ENCODE data around the gene GHDC.
A peak's percentile ranks its signal among the peaks of the same experiment; 100 is the strongest.
"Not testable (repeated sequence)": the region's sequence is repeated elsewhere in the genome, so short reads cannot be mapped to it uniquely, and the experiment has no call there.

The GHDC gene

DNA sequence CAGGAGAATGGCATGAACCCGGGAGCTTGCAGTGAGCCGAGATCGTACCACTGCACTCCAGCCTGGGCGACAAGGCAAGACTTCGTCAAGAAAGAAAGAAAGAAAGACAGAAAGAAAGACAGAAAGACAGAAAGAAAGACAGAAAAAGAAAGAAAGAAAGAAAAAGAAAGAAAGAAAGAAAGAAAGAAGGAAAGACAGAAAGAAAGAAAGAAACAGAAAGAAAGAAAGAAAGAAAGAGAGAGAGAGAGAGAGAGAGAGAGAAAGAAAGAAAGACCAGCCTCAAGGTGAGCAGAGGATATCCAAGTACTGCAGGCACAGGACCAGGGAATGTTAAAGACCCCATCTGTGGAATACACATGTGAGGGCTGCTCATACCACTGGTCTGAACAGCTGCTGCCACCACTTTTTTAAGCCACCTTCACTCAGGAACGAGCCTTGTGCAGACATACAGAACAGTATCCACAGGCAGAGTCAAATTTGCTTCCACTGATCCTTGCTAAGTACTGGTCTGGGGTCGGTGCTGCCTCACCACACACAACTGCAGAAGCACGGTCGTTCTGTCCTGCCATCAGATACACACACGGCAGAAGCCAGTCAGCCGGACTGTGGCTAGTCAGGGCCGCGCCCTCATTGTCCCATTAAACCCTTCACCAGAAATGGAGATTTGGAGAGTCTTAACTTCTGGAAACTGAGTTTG lies 47.2 kb downstream of the GHDC start:
- no peak for DNase-seq (ENCODE audit: low read depth)

DNA sequence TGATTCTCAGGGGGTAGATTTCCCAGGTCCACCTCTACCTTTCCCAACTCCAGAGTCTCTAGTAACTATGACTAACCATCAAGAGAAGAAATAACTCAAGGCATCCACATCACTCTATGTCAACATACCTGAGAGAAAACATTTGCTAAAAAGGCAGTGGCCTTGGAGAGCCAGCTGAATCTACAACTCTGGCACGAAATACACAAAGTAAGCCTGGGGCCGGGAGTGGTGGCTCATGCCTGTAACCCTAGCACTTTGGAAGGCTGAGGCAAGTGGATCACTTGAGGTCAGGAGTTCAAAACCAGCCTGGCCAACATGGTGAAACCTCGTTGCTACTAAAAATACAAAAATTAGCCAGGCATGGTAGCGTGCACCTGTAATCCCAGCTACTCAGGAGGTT lies 51.2 kb downstream of the GHDC start:
- not testable (repeated sequence) for DNase-seq (ENCODE audit: low read depth)

DNA sequence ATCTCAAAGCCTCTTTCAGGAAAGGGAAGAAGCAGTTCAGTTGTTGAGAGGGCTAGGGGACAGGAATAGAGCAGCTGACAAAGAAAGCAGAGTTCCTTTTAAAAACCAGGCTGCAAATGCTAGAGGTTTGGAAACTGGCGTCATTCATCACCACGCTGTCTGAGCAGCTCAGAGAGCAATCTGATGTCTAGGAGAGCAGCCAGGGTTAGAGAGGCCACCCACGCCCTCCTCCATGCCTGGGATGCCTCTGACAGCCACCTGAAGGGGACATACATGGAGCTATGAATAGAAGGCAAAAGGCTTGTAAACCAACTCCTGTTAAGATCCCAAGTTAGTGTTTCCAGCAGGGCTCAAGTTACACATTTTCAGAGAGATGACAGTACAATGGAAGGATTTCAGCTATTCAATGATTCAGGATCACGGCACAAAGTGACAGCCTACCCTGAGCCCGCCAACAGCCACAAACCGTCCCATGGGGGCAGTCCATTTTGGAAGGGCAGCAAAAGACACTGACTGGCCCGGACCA lies 51.9 kb downstream of the GHDC start:
- peak; percentile 55 for DNase-seq (ENCODE audit: low read depth)

DNA sequence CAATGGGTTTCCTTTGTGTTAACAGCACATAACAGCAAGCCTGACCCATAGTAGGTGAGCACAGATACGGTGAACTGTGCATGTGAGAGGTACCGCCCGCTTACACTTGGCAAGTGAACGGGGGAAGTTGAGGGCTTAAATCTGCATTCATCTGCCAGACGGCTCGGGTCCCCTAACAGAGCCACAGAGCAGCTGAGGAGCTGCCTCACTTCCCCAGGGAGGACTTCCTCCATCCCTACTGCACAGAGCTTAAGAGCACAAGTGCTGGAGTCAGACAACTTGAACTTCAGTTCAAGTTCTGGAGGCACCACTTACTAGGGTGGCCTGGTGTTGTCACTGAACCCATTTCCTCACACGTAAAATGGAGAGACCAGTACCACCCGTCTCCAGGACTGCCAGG lies 52.9 kb downstream of the GHDC start:
- DNase-seq (ENCODE audit: low read depth) = no peak

DNA sequence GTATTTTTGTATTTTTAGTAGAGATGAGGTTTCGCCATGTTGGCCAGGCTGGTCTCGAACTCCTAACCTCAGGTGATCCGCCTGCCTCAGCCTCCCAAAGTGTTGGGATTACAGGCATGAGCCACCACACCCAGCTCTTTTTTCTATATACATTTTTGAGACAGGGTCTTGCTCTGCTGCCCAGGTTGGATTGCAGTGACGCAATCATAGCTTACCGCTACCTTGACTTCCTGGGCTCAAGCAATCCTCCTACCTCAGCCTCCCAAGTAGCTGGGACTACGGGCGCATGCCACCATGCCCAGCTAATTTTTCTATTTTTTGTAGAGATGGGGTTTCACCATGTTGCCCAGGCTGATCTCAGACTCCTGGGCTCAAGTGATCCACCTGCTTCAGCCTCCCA lies 53.6 kb downstream of the GHDC start:
- DNase-seq (ENCODE audit: low read depth) = not testable (repeated sequence)

All from non-pigmented ciliary epithelial cell (primary cell).